Midbrain (tissue), 1 donor: ENCODE data around the gene DEXI.
"Not testable (repeated sequence)": the region's sequence is repeated elsewhere in the genome, so short reads cannot be mapped to it uniquely, and the experiment has no call there.

Experiments
- DNase-seq: peaks from one replicate; lab custom pipeline; 2025; lab: John Stamatoyannopoulos, UW

DEXI gene

GRCh38 chr16:10941127-10941933 is 938 bp downstream of the DEXI start:
- no peak for DNase-seq

GRCh38 chr16:10940501-10941079 is 1.7 kb downstream of the DEXI start:
- peak; percentile 18 for DNase-seq

- no peak for DNase-seq
Observed at GRCh38 chr16:10939649-10940234, 2.5 kb downstream of the DEXI start.

DNA sequence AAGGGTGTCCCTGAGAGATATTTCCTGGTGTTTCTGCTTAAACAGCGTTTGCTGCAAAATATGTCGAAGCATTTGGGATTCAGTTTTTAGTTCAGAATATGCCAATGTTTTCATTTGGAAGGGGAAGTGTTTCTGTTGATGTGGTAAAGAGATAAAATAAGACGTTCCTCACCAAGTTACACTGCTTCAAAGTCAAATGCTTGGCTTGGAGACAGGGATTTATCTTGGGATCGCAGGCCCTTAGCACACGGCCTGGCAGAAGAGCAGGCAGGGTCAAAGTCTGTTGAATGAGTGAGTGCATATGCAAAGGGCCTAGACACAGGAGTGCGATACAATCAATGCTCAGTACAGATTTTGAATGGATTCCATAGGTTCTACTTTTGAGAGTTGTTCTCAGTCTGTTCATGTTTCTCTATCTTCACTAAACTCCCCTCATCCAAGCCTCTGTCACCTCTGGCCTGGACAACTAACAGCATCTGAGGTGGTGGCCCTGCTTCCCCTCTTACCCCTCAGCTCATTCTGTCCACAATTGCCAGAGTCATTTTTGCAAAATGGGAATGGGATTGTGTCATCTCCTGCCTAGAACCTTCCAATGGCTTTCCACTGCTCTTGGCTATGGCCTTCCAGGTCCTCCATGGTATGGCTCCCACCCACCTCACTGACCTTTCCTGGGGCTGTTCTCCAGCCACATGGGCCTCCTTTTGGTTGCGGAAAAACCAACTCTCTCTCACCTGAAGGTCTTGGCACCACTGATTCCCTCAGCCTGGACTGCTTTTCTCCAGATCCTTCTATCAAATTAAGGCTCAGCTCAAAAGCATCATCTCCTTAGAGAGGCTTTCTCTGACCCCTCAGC is 3.2 kb downstream of the DEXI start:
- DNase-seq: no peak

DNA sequence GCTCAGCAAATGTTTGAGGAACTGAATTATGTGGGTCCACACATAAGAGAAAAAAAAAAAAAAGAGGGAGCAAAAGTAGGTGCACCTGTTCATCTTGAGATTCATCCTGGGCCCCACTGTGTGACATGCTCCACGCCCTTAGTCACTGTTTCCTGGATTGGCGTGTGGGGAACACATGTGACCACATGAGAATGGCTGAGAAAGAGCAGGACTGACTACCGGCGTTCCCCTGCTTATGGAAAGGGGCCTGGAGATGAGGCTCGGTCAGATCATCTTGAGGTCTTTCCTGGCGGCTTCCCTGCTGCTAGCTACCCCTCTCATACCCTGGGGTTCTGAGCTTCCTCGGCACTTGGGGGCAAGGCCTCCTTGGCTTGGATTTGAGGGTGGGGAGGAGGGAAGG is 3.9 kb downstream of the DEXI start:
- no peak for DNase-seq

DNA sequence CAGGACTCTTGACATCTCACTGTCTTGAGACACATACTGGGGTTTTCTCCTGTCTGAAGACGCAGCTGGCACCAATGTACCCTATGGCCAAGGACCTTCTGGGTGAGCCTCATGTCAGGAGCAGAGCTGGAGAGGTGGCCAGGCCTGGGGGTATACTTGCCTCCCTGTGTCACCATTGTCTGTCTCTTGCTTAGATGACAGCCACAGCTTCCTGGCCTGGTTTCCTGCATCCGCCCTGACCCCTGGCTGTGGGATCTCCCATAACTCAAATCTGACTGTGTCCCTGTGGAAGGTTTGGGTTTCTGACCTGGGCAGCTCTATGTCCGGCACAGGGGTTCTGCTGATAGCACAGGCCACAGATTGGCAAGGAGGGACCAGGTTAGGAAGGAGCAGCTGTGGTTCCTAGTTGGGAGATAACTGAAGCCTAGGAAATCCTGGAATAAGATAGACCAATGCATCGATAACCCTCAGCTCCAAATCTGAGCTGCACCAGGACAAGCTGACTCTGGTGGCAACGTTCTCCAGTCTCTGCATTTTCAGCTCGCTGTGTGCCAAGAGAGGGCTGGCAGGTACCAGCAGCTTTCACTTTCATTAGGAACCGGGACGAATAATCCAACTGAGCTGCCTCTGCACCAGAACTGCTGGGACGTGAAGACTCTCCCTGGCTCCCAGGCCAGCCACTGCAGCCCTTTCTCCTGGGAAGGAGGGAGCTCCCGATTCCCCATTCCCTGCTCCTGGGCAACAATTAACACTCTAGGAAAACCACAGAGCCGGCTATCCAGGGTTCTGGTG is 5.0 kb downstream of the DEXI start:
- peak; percentile 59 for DNase-seq

DNA sequence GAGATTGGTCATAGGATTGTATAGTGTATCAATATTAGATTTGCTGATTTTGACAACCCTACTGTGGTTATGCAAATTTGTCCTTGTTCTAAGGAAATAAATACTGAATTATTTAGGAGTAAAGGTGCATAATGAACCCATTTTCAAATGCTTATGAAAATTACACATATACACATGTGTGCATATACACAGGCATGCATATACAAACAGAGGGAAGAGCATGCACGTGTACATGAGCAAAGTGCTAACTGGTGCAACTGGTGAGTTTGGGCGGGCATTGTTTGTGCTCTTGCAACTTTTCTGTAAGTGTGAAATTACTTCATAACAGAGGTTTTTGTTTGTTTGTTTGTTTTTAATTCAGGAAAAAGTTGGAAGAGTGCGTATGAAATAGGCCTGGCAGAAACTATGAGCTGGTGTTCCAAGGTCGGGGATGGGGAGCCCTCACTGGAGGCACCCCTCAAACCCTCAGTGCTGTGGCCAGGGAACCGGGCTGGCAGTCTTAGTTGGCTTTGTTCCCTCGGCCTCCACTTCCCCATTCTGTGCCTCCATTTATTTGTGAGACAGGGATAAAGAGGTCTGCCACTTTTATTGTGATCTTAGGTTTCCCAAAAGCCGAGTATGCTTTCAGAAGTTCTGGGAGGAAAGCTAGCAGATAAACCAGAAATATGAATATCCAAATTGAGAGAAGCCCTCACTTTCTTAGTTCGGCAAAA is 5.8 kb downstream of the DEXI start:
- DNase-seq: no peak

GRCh38 chr16:10935226-10935915 is 6.9 kb downstream of the DEXI start:
- DNase-seq: no peak

GRCh38 chr16:10934325-10935107 is 7.8 kb downstream of the DEXI start:
- DNase-seq: no peak

GRCh38 chr16:10933865-10934264 is 8.4 kb downstream of the DEXI start:
- no peak for DNase-seq

GRCh38 chr16:10932959-10933710 is 9.1 kb downstream of the DEXI start:
- DNase-seq: no peak

DNA sequence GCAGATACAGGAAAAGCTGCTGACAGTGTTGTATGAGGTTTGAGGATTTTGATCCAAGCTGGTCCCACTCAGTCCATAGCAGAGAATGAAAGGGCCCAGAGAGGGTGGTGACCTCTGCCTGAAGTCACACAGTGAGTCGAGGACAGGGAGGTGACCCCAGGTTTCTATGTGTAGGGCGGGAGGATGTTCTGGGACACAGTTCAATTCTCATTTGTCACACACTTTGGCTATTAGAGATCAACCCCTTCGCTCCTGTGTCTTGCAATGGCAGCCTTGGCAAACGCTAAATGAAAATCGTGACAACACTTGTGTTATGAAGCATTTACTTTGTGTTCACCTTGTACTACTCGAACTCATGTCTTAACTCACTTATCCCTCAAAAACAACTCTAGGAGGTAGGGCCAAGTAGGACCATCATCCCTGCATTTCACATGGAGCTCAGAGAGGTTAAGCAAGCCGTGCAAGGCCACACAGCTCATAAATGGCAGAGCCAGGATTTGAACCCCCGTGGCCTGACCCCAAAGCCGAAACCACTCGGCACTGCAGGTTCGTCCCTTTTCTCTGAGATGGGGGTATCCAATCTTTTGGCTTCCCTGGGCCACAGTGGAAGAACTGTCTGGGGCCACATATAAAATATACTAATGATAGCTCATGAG is 10.2 kb downstream of the DEXI start:
- DNase-seq: no peak

DNA sequence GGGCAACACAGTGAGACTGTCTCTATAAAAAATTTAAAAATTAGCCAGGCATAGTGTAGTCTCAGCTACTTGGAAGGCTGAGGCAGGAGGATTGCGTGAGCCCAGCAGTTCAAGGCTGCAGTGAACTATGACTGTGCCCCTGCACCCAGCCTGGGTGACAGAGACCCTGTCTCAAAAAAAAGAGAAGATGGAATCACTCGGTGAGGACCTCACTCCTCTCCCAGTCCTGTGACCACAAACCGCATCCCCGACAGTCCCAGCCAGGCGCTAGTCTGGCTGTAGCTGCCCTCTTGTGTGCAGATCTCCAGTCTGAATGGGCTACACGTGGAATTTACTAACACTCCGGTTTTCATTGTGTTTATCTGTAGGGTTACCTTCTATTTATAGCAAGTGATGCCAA is 11.1 kb downstream of the DEXI start:
- DNase-seq: no peak

- DNase-seq: no peak
Observed at GRCh38 chr16:10930755-10931093, 11.5 kb downstream of the DEXI start.

DNA sequence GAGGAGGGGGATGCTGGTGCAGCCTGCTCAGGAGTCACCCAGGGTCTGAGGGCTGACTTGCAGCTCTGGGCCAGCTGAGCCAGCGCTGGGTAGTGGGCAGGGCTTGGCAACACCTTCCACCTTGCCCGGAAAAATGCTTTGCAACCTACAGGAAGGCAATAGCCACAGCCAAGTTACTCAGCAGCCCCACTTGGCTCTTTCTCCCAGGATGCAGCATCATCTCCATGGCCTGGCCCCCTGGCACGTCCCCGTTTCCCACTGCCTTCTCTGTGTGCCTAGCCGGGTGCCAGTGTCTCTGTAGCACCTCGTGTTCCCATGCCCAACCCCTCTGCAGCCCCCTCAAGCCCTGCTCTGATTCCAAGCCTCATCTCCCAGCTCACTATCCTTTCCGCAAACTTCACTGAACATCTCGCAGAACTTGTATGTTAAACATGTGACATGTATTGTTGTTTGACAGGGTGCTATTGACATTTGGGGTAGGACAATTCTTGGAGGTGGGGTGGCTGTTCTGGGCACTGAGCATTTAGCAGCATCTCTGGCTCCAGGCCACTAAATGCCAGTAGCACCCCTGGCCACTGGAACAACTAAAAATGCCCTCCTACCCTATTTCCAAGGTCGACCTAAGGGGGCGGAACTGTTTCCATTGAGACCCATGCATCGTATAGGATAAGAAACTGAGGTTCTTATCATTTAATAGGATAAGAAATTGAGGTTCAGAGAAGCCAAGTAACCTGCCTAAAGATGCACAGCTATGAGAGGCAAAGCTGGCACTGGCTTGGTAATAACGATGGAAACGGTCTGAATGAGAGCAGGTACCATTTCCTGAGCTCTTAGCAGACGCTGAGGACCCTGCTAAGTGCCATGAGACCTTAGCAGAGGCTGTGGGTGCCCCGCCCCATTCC is 12.2 kb downstream of the DEXI start:
- DNase-seq: no peak

DNA sequence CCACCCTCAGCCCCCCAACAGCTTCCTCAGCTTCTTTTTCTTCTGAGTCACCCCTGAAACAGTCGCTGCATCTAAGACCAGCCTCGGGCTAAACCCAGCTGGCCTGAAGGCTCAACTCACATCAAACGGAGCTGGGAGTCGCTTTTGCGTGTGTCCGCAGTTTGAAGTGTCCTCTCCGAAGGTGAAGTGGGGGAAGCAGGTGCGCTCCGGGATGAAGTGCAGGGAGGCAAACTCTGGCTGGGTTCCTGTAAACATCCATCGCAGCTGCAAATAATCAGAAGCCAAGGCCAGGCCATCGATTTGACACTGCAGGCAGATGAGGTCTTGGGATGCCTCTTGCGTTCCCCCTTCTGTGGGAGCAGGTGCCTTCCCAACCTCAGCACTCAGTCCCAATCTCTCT is 13.2 kb downstream of the DEXI start:
- DNase-seq: not testable (repeated sequence)

DNA sequence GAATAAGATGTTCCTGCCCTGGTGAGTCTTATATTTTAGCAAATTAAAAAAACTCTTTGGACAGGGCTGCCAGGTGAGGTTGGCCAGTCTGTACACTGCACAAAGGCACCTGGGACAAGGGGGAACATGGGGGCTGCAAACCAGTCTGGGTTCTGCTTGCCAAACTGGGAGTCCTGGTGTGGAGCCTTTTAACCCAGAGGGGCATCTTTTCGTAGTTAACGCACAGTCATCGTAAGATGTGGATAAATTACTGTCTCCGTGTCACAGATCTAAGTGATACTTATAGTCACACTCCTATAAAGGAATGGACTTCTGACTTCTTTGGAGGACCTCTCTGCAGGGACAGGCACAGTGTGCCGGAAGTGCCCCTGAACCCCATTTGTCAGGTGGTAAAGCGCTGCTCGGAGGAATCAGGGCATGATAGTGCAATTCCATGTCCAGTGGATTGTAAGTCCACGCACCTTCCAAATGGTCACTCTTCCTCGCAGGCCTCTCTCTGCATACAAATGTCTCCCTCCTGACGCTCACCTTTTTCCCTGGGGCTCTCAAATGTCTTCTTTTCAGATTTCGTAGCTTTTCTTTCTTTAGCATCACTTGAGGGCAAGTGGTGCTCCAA is 14.7 kb downstream of the DEXI start:
- no peak for DNase-seq
